ENCODE data around the gene YWHAG. TPM values are rescaled to one million over a fixed set of nuclear protein-coding genes. Genes with fewer than 3 reads are reported as not detected.

YWHAG gene
- total and polyA plus RNA-seq, 2 of the 13 experiments (the other 11 are each of a cell fraction or from before 2014, with no cell fraction given), result 36.9 to 67.5 TPM

DNA sequence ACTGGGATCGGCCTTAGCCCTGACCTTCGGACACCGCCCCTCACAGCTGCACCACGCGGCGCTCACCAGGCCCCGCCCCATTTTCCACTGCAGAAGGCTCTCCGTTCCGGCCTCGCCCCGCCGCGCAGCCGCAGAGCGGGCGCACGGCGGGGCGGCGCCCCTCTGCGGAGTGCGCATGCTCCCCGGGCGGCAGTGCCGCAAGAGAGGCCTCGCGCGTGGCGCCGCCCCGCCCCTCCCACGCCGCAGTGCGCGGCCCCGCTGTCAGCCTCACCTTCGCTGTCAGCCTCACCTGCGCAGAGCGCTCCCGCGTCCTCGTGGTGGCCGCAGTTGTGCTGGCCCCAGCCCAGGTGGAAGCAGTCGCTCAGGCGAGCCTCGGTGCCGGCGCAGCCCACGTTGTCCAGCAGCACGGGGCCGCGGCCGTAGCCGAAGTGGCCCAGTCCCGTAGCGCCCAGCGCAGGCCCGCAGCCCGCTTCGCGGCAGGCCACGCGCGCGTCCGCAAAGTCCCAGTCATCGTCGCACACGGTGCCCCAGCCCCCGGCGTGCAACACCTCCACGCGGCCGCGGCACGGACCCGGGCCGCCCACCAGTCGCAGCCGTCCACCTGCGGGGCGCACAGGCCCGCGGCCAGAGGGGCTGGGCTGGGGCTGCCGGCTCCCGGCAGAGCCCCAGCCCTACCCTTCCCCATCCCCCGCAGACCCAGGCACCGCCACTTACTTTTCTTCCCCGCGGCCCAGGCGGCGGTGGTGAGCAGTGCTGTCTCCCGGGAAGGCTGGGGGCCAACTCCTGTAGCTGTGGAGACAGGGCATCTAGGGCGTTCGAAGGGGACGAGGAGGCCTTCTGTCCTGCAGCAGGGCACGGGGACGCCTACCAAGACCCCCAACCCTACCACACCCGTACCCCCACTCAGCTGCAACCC, 34.6 kb upstream of the YWHAG start (continued):
- TF ChIP-seq ZNF850 (CRISPR knock-in tag; conservative IDR thresholded peaks at IDR 0.05), result no peak
- TF ChIP-seq U2AF2 (IDR thresholded peaks at IDR 0.05; ENCODE audit: low read depth, low read length), result no peak
- TF ChIP-seq, protein P1, sequence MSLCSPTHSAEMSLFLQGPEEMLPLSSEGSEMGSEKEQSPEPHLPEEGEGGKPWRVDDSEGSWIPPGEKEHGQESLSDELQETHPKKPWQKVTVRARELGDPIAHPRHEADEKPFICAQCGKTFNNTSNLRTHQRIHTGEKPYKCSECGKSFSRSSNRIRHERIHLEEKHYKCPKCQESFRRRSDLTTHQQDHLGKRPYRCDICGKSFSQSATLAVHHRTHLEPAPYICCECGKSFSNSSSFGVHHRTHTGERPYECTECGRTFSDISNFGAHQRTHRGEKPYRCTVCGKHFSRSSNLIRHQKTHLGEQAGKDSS (CRISPR knock-in tag; IDR thresholded peaks at IDR 0.05; ENCODE audit: borderline replicate concordance, low read depth), result peak; percentile 86; the same call in 1 of the 2 replicates
- peak; percentile 76; the same call in 1 of the 2 replicates for TF ChIP-seq KLF6 (CRISPR knock-in tag; IDR thresholded peaks at IDR 0.05)
- TF ChIP-seq, protein P2, sequence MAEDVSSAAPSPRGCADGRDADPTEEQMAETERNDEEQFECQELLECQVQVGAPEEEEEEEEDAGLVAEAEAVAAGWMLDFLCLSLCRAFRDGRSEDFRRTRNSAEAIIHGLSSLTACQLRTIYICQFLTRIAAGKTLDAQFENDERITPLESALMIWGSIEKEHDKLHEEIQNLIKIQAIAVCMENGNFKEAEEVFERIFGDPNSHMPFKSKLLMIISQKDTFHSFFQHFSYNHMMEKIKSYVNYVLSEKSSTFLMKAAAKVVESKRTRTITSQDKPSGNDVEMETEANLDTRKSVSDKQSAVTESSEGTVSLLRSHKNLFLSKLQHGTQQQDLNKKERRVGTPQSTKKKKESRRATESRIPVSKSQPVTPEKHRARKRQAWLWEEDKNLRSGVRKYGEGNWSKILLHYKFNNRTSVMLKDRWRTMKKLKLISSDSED (CRISPR knock-in tag; IDR thresholded peaks at IDR 0.05), result no peak
- TF ChIP-seq FOXO4 (CRISPR knock-in tag; conservative IDR thresholded peaks at IDR 0.05), result 0 out of 2 replicates have a peak, but pooled peaks have one; percentile 88
- TF ChIP-seq HMG20A (CRISPR knock-in tag; IDR thresholded peaks at IDR 0.05; ENCODE audit: borderline replicate concordance), result no peak
- peak; percentile 88; the same call in 1 of the 2 replicates for TF ChIP-seq ZNF703 (CRISPR knock-in tag; IDR thresholded peaks at IDR 0.05; ENCODE audit: borderline replicate concordance)
- TF ChIP-seq KMT2B (CRISPR knock-in tag; IDR thresholded peaks at IDR 0.05), result peak; percentile 64
- TF ChIP-seq ZNF766 (CRISPR knock-in tag; IDR thresholded peaks at IDR 0.05; ENCODE audit: borderline replicate concordance), result peak; percentile 89
- no peak for TF ChIP-seq SMC3 (IDR thresholded peaks at IDR 0.05; ENCODE audit: low read length)
- TF ChIP-seq KAT2B (IDR thresholded peaks at IDR 0.05; ENCODE audit: borderline replicate concordance, low read depth, low read length), result no peak
- no peak for TF ChIP-seq NBN (conservative IDR thresholded peaks at IDR 0.05)
- peak; percentile 95 for TF ChIP-seq ZNF552 (CRISPR knock-in tag; IDR thresholded peaks at IDR 0.05; ENCODE audit: borderline replicate concordance)
- no peak for TF ChIP-seq ZNF275 (CRISPR knock-in tag; IDR thresholded peaks at IDR 0.05; ENCODE audit: borderline replicate concordance)
- TF ChIP-seq NR2C2 (CRISPR knock-in tag; IDR thresholded peaks at IDR 0.05; ENCODE audit: borderline replicate concordance), result peak; percentile 41; the same call in 1 of the 2 replicates
- no peak for TF ChIP-seq ONECUT2 (CRISPR knock-in tag; IDR thresholded peaks at IDR 0.05)
- TF ChIP-seq TP53 (CRISPR knock-in tag; conservative IDR thresholded peaks at IDR 0.05), result no peak
- TF ChIP-seq SOX13 (IDR thresholded peaks at IDR 0.05), result no peak
- no peak; a peak in 1 of 4 replicates for TF ChIP-seq SOX13 (CRISPR knock-in tag; conservative IDR thresholded peaks at IDR 0.05 in 1 of 2, IDR thresholded peaks at IDR 0.05 in 1 of 2)
- TF ChIP-seq, protein P3, sequence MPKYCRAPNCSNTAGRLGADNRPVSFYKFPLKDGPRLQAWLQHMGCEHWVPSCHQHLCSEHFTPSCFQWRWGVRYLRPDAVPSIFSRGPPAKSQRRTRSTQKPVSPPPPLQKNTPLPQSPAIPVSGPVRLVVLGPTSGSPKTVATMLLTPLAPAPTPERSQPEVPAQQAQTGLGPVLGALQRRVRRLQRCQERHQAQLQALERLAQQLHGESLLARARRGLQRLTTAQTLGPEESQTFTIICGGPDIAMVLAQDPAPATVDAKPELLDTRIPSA (CRISPR knock-in tag; IDR thresholded peaks at IDR 0.05; ENCODE audit: borderline replicate concordance), result no peak
- 0 out of 2 replicates have a peak, but pooled peaks have one; percentile 26 for TF ChIP-seq ZBTB20 (CRISPR knock-in tag; IDR thresholded peaks at IDR 0.05; ENCODE audit: borderline replicate concordance, low read depth)
